Ectodermal cell (in vitro differentiated cells): ENCODE results near the gene EML6.

Source experiments
- H3K27ac ChIP-seq: 2 replicates; pipeline ENCODE4 v1.7.0; 2013; ENCODE audit warnings: mild to moderate bottlenecking, low read depth, low read length; ENCODE audit not compliant: insufficient read depth, poor library complexity, severe bottlenecking
- H3K27me3 ChIP-seq: 2 replicates; pipeline ENCODE4 v1.7.0; 2013; ENCODE audit warnings: mild to moderate bottlenecking, low read length; ENCODE audit not compliant: insufficient read depth, control insufficient read depth, poor library complexity, severe bottlenecking
- H3K36me3 ChIP-seq: one replicate; pipeline ENCODE4 v1.7.0; 2013; ENCODE audit warnings: low read length; ENCODE audit not compliant: control insufficient read depth, insufficient read depth
- H3K4me1 ChIP-seq: one replicate; pipeline ENCODE4 v1.7.0; 2013; ENCODE audit warnings: low read length; ENCODE audit not compliant: control insufficient read depth, insufficient read depth
- H3K4me3 ChIP-seq: 2 replicates; pipeline ENCODE4 v1.7.0; 2013; ENCODE audit warnings: low read depth, low read length, control low read depth; ENCODE audit not compliant: insufficient read depth
- H3K9me3 ChIP-seq: 2 replicates; pipeline ENCODE4 v1.7.0; 2013; ENCODE audit warnings: mild to moderate bottlenecking, low read length, moderate library complexity; ENCODE audit not compliant: control insufficient read depth
- WGBS, 2 experiments: methylation state at CpG; one replicate each; pipeline ENCODE4 v1.1.7; 2013; ENCODE audit warnings: missing lambda C conversion rate in 2 of 2; 5-methylcytosine and 5-hydroxymethylcytosine counted together

EML6 gene

GRCh38 chr2:54912893-54913292, 189.4 kb downstream of the EML6 start:
- Histone ChIP-seq H3K9me3 (no peaks in the 10 kb centered on the region), H3K27me3 (no peaks in the 10 kb centered on the region), H3K4me3 (no peak overlapping the region), H3K4me1 (no peaks in the 10 kb centered on the region), H3K27ac (no peak overlapping the region), H3K36me3 (no peaks in the 10 kb centered on the region)
- WGBS, 2 experiments: 88 to 90% methylated on average over 1 of the region's 1 CpG

DNA sequence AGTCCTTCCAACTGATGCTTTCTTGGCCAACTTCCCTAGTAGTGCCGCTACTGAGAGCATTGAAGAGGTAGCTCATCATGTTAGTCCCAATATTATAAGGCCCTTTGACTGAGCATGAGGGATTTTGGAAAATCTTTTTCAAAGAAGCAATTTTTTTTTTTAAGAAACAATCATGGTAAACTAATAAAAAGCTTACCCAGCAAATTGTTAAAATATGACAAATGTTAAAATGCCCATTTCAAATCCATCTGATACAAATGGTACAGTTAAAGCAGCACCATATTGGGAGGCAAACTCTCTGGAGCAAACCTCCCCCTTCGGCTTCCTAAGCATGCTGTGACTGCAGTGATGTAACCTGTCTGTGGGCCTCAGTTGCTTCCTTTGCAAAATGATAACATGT, 191.2 kb downstream of the EML6 start:
- no peaks in the 10 kb centered on the region for H3K36me3 ChIP-seq
- H3K27ac ChIP-seq: no peak overlapping the region
- no peaks in the 10 kb centered on the region for H3K9me3 ChIP-seq
- WGBS, 2 experiments: 93 to 97% methylated on average over 2 of the region's 2 CpGs
- H3K27me3 ChIP-seq: no peaks in the 10 kb centered on the region
- H3K4me1 ChIP-seq: no peaks in the 10 kb centered on the region
- no peak overlapping the region for H3K4me3 ChIP-seq

DNA sequence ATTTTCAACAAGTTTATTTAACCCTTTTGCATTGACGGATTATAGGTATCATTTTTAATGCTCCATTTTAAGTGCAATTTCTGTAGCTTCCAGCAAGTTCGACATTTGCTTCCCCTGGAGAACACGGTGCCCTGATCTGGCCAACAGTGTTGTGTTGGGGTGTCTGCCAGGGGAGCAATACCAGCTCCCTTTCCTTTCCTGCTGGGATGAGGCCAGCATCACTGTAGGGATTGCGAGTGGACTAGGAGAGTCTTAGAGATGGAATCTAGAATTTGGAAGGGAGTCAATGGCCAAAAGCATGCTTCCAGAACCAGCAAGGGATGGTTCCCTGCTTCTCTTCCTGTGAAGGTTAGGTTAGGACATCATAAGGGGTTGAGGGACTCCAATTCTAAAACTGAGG, 191.6 kb downstream of the EML6 start:
- no peaks in the 10 kb centered on the region for H3K36me3 ChIP-seq
- no peaks in the 10 kb centered on the region for H3K27me3 ChIP-seq
- H3K9me3 ChIP-seq: no peaks in the 10 kb centered on the region
- H3K27ac ChIP-seq: no peak overlapping the region
- H3K4me1 ChIP-seq: no peaks in the 10 kb centered on the region
- whole genome bisulfite sequencing, 2 experiments: 97 to 98% methylated on average over 4 of the region's 4 CpGs
- H3K4me3 ChIP-seq: no peak overlapping the region

- Histone ChIP-seq H3K27me3 (no peaks in the 10 kb centered on the region), H3K27ac (no peak overlapping the region), H3K4me1 (no peaks in the 10 kb centered on the region), H3K9me3 (no peaks in the 10 kb centered on the region), H3K4me3 (no peak overlapping the region), H3K36me3 (no peaks in the 10 kb centered on the region)
- WGBS, 2 experiments: 94 to 99% methylated on average over 7 to 8 of the region's 8 CpGs
Measured at GRCh38 chr2:54916637-54917036, 193.2 kb downstream of the EML6 start.

DNA sequence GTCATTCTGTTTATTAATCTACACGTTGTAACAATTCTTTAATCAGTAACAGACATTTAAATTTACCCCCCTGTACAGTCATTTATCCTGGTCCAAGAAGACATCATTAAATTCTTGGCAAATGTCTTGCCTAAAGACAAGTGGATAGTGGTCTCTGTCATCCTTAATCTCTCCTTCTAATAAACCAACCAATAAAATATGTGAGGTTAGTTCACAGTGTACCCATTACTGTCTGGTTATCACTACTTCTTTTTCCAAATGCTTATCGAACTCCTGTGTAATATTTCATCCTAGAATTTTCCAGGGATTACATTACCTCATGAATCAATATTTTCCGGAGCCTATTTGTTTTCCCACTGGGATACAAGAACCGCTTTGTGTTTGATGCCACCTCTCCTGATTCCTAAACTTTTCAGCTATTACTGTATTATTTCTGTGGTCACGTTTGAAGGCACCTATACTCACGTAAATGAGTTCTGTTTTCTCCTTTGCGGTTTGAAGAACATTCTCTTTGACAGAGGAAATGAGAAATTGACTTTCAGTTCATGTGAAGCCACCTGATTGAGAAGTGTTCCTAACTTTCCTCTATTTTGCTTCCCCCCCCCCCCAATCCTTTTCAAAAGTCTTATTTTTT, 195.3 kb downstream of the EML6 start:
- Histone ChIP-seq H3K36me3 (no peaks in the 10 kb centered on the region), H3K4me1 (no peaks in the 10 kb centered on the region), H3K4me3 (no peak overlapping the region), H3K27me3 (no peaks in the 10 kb centered on the region), H3K27ac (no peak overlapping the region), H3K9me3 (no peaks in the 10 kb centered on the region)
- WGBS, 2 experiments: 83 to 84% methylated on average over 7 of the region's 7 CpGs

GRCh38 chr2:54920660-54921059, 197.2 kb downstream of the EML6 start:
- 100% methylated on average over 1 of the region's 1 CpG; no CpG with 5 or more reads in 1 of the 2 experiments for WGBS, 2 experiments
- Histone ChIP-seq H3K4me1 (no peaks in the 10 kb centered on the region), H3K27ac (no peak overlapping the region), H3K36me3 (no peaks in the 10 kb centered on the region), H3K27me3 (no peaks in the 10 kb centered on the region), H3K9me3 (no peaks in the 10 kb centered on the region), H3K4me3 (no peak overlapping the region)

- WGBS, 2 experiments: 96 to 100% methylated on average over 1 of the region's 1 CpG
Measured at GRCh38 chr2:54924121-54924520, 200.7 kb downstream of the EML6 start.

GRCh38 chr2:54925022-54925421, 201.6 kb downstream of the EML6 start:
- H3K4me1 ChIP-seq: no peaks in the 10 kb centered on the region
- no peak overlapping the region for H3K4me3 ChIP-seq
- H3K27me3 ChIP-seq: no peaks in the 10 kb centered on the region
- WGBS, 2 experiments: 89 to 94% methylated on average over 4 of the region's 4 CpGs
- no peak overlapping the region for H3K27ac ChIP-seq
- no peaks in the 10 kb centered on the region for H3K36me3 ChIP-seq
- H3K9me3 ChIP-seq: no peaks in the 10 kb centered on the region

More at GRCh38 chr2:54924121-54924520, 200.7 kb downstream of the EML6 start:
- no peaks in the 10 kb centered on the region for H3K9me3 ChIP-seq
- H3K27ac ChIP-seq: no peak overlapping the region
- no peaks in the 10 kb centered on the region for H3K4me1 ChIP-seq
- H3K4me3 ChIP-seq: no peak overlapping the region
- H3K27me3 ChIP-seq: no peaks in the 10 kb centered on the region
- no peaks in the 10 kb centered on the region for H3K36me3 ChIP-seq

- WGBS, 2 experiments: 88 to 90% methylated on average over 8 of the region's 8 CpGs
- Histone ChIP-seq H3K4me1 (no peaks in the 10 kb centered on the region), H3K27me3 (no peaks in the 10 kb centered on the region), H3K9me3 (no peaks in the 10 kb centered on the region), H3K27ac (no peak overlapping the region), H3K36me3 (no peaks in the 10 kb centered on the region), H3K4me3 (no peak overlapping the region)
Measured at GRCh38 chr2:54927085-54927750, 203.8 kb downstream of the EML6 start.

GRCh38 chr2:54927751-54928615, 204.5 kb downstream of the EML6 start:
- Histone ChIP-seq H3K4me3 (no peak overlapping the region), H3K27ac (no peak overlapping the region), H3K4me1 (no peaks in the 10 kb centered on the region), H3K36me3 (no peaks in the 10 kb centered on the region), H3K27me3 (no peaks in the 10 kb centered on the region), H3K9me3 (no peaks in the 10 kb centered on the region)
- 95% methylated on average over 16 of the region's 16 CpGs for WGBS, 2 experiments
